DND-41 (cell line): Measurements from ENCODE around the gene PSME3IP1.

Experiments used
- ATAC-seq: fragments of 200-7000 bp; cut with Tn5 transposase; 3 replicates; pipeline ENCODE4 v1.9.1; 2021; ENCODE audit warnings: low read depth; ENCODE audit not compliant: insufficient read depth
- DNase-seq: peaks from one replicate; pipeline ENCODE4 v3.0.0-alpha.2; 2020
- H2AFZ ChIP-seq: 2 replicates; pipeline ENCODE4 v1.6.0; 2012; ENCODE audit warnings: low read depth, low read length
- H3K27ac ChIP-seq: 2 replicates; pipeline ENCODE4 v1.5.1; 2012; ENCODE audit warnings: low read length, inconsistent platforms
- H3K27me3 ChIP-seq: fragments of 200-600 bp; sonication (generic); 2 replicates; pipeline ENCODE4 v1.6.0; 2012; ENCODE audit warnings: low read length, mild to moderate bottlenecking, inconsistent platforms; ENCODE audit not compliant: insufficient read depth, poor library complexity
- H3K36me3 ChIP-seq: 2 replicates; pipeline ENCODE4 v1.5.1; 2012; ENCODE audit warnings: low read length, inconsistent platforms; ENCODE audit not compliant: insufficient read depth
- H3K4me1 ChIP-seq: 2 replicates; pipeline ENCODE4 v1.5.1; 2012; ENCODE audit warnings: mild to moderate bottlenecking, low read length; ENCODE audit not compliant: insufficient read depth
- H3K4me2 ChIP-seq: 2 replicates; pipeline ENCODE4 v1.6.0; 2012; ENCODE audit warnings: mild to moderate bottlenecking, moderate library complexity, low read length, inconsistent platforms; ENCODE audit not compliant: insufficient read depth
- H3K4me3 ChIP-seq, 2 experiments: fragments of 200-600 bp in 1 of 2; shearing (Covaris generic) in 1 of 2; 2 replicates each; pipeline ENCODE4 v1.5.1; 2012 to 2016; ENCODE audit warnings: inconsistent platforms in 2 of 2, low read length in 2 of 2, mild to moderate bottlenecking in 2 of 2, low read depth in 1 of 2, moderate library complexity in 1 of 2
- H3K79me2 ChIP-seq: 2 replicates; pipeline ENCODE4 v1.6.0; 2012; ENCODE audit warnings: low read length, inconsistent platforms; ENCODE audit not compliant: insufficient read depth
- H3K9ac ChIP-seq: 2 replicates; pipeline ENCODE4 v1.6.0; 2012; ENCODE audit warnings: low read depth, mild to moderate bottlenecking, inconsistent platforms, low read length, moderate library complexity
- H3K9me3 ChIP-seq: 2 replicates; pipeline ENCODE4 v1.5.1; 2012; ENCODE audit warnings: low read length, moderate library complexity, mild to moderate bottlenecking, inconsistent platforms; ENCODE audit not compliant: insufficient read depth, severe bottlenecking
- H4K20me1 ChIP-seq: 2 replicates; pipeline ENCODE4 v1.6.0; 2012; ENCODE audit warnings: low read length; ENCODE audit not compliant: insufficient read depth
- EZH2 ChIP-seq: IDR thresholded peaks from 3 replicates; pipeline ENCODE4 v1.6.1; 2012; ENCODE audit warnings: borderline replicate concordance, low read depth, mild to moderate bottlenecking, moderate library complexity, low read length, inconsistent platforms; ENCODE audit not compliant: severe bottlenecking
- TF ChIP-seq, protein P1 (sequence below): IDR thresholded peaks from 2 replicates; pipeline ENCODE4 v1.5.1; 2012; ENCODE audit warnings: borderline replicate concordance, low read length, moderate library complexity, mild to moderate bottlenecking; ENCODE audit not compliant: poor library complexity, severe bottlenecking; ENCODE audit errors: extremely low read depth

Gene PSME3IP1

DNA sequence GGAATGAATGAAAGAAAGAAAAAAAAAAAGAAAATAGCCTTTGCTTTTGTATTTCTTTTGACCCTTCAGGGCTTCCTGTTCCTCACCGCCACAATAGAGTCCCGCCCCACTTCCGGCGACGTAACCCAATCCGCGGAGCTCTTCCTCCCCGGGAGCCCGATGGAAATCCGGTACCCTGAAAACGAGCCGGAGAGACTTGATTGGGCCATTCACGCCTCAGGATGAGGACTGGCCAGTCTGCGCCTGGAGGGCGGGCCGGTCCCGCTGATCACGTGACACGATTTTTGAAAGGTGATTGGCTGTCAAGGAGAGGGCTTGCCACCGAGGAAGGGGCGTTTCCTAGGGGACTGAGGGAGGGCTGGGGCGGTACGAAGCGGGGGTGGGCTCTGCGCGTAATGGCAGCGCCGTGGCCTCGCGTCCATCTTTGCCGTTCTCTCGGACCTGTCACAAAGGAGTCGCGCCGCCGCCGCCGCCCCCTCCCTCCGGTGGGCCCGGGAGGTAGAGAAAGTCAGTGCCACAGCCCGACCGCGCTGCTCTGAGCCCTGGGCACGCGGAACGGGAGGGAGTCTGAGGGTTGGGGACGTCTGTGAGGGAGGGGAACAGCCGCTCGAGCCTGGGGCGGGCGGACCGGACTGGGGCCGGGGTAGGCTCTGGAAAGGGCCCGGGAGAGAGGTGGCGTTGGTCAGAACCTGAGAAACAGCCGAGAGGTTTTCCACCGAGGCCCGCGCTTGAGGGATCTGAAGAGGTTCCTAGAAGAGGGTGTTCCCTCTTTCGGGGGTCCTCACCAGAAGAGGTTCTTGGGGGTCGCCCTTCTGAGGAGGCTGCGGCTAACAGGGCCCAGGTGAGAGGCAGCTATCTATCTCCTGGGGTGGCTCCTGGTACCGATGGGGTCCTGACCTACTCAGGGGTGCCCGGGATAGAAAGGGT is at the start of gene PSME3IP1, which contains the start of gene RSPRY1:
TSS of gene PSME3IP1 (minus strand) at position 95 of the 927 bp plus-strand sequence. CDS start 12,185 bp downstream, outside the sequence.
TSS of gene RSPRY1 (plus strand) at position 385 of the 927 bp plus-strand sequence. CDS start 18,330 bp downstream, outside the sequence.
- Histone ChIP-seq H3K27ac (peak within 1 kb of the TSS; percentile 87), H4K20me1 (peaks cover 13% of the 10 kb centered on the region), H3K9me3 (no peaks in the 10 kb centered on the region), H3K27me3 (no peaks in the 10 kb centered on the region), H3K9ac (peak within 1 kb of the TSS; percentile 88), H3K79me2 (peaks cover 96% of the 10 kb centered on the region), H2AFZ (peak within 1 kb of the TSS; percentile 91), H3K4me2 (peak within 1 kb of the TSS; percentile 88), H3K4me3 (peak within 1 kb of the TSS; percentile 91 to 94), H3K36me3 (peaks cover 11% of the 10 kb centered on the region; the same call in 1 of the 2 replicates), H3K4me1 (peaks cover 46% of the 10 kb centered on the region)
- DNase-seq (peak; percentile 100), ATAC-seq (peak; percentile 94)
- TF ChIP-seq, protein P1, sequence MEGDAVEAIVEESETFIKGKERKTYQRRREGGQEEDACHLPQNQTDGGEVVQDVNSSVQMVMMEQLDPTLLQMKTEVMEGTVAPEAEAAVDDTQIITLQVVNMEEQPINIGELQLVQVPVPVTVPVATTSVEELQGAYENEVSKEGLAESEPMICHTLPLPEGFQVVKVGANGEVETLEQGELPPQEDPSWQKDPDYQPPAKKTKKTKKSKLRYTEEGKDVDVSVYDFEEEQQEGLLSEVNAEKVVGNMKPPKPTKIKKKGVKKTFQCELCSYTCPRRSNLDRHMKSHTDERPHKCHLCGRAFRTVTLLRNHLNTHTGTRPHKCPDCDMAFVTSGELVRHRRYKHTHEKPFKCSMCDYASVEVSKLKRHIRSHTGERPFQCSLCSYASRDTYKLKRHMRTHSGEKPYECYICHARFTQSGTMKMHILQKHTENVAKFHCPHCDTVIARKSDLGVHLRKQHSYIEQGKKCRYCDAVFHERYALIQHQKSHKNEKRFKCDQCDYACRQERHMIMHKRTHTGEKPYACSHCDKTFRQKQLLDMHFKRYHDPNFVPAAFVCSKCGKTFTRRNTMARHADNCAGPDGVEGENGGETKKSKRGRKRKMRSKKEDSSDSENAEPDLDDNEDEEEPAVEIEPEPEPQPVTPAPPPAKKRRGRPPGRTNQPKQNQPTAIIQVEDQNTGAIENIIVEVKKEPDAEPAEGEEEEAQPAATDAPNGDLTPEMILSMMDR, result no peak
- no peak for TF ChIP-seq EZH2

GRCh38 chr16:57235128-57236021 is 49.5 kb upstream of the PSME3IP1 start:
- Histone ChIP-seq H3K27ac (no peak overlapping the region), H2AFZ (no peak overlapping the region), H3K9me3 (no peaks in the 10 kb centered on the region), H3K36me3 (peaks cover 72% of the 10 kb centered on the region), H3K27me3 (no peaks in the 10 kb centered on the region), H3K4me1 (no peaks in the 10 kb centered on the region), H3K4me3 (no peak overlapping the region), H4K20me1 (no peaks in the 10 kb centered on the region), H3K79me2 (no peaks in the 10 kb centered on the region), H3K9ac (no peak overlapping the region), H3K4me2 (no peak overlapping the region)
- DNase-seq, result no peak
- no peak for ATAC-seq
- TF ChIP-seq, protein P1, result no peak
- no peak for TF ChIP-seq EZH2

DNA sequence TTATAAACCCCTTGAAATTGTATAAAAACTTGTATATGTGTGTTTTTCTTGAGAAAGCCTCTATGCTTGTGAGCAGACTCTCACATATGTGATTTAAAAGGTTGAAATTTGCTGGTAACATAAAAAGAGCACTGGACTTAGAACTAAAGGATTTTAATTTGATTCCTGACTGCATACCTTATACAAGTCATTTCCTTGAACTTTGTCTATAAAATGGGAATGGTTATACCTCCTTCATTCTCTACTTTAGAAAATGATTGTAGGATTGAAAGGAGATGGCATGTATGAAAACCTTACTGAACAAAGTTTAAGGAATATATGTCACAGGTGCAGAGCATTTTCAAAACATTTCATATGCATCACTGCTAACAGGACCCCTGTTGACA is 48.9 kb upstream of the PSME3IP1 start:
- H3K27me3 ChIP-seq, result no peaks in the 10 kb centered on the region
- H3K9me3 ChIP-seq, result no peaks in the 10 kb centered on the region
- H2AFZ ChIP-seq, result no peak overlapping the region
- no peak overlapping the region for H3K4me3 ChIP-seq
- no peak overlapping the region for H3K4me2 ChIP-seq
- H3K27ac ChIP-seq, result no peak overlapping the region
- no peak for DNase-seq
- no peaks in the 10 kb centered on the region for H3K79me2 ChIP-seq
- TF ChIP-seq, protein P1, result no peak
- TF ChIP-seq EZH2, result no peak
- no peak for ATAC-seq
- H3K36me3 ChIP-seq, result peaks cover 77% of the 10 kb centered on the region
- H4K20me1 ChIP-seq, result no peaks in the 10 kb centered on the region
- no peak overlapping the region for H3K9ac ChIP-seq
- no peaks in the 10 kb centered on the region for H3K4me1 ChIP-seq
